8988T (cell line): ENCODE results near the gene E2F2.
A peak's percentile ranks its signal among the peaks of the same experiment; 100 is the strongest.
"Not testable (repeated sequence)": the region's sequence is repeated elsewhere in the genome, so short reads cannot be mapped to it uniquely, and the experiment has no call there.

Source experiments
- DNase-seq: peaks from one replicate; pipeline ENCODE4 v3.0.0; 2011

The E2F2 gene

DNA sequence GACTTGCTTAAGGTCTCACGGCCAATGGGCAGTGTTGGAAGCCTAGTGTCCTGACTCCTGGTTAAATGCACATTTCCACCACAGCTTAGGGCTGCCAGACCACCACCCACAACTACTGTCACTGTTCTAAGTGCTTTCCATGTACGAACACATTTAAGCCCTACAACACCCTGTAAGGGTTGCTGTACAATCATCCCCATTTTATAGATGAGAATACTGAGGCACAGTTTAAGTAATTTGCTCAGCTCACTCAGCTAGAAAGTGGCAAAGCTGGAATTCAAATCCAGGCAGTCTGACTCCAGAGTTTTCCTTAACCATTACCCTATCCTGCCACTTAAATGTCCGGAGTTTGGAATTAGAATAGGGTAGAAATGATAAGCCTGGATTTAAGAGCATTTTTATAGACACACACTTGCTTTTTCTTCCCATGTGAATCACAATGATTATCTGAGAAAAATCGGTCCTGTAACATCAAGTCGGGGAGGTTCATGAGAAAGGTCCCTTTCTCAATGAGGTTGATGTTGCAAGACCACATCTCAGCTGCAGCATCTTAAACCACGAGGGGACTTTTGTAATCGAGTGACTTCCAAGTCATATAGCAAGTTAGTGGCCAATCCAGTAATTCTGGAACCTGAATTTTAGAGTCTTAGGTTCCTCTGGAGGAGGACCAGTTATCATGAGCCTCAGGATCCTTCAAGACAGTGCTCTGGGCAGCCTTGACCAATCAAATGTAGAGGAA is 8.6 kb downstream of the E2F2 start:
- DNase-seq = no peak

DNA sequence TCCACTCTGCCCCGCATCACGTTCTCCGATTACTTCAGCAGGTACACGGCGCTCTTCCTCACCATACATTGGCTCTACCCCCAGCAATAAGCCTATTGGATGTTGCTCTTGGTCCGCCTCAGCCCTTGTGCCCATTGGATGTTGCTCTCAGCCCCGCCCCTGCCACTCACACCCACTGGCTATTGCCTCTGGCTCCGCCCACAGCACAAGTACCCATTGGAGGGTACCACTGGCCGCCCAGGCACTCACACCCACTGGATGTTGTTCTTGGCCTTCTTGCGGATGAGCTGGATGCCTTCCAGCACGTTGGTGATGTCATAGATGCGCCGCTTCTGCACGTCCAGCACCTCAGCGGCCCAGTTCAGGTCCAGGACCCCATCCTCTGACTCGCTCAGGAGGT is 9.4 kb downstream of the E2F2 start:
- DNase-seq = no peak

DNA sequence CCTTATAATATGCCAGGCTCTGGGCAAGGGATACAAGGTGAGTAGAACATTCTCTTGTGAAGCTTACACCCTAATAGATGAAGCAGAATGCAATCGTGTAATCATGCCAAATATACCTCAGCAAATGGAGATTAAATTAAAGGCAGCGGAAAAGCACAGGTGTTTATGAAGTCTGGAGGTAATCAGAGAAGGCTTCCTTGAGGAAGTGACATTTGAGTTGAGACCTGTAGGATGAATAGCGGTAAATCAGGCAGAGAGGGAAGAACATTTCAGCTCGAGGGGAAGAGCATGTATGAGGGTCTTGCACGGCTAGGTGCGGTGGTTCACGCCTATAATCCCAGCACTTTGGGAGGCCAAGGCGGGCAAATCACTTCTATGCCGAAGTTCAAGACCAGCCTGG is 13.5 kb downstream of the E2F2 start:
- DNase-seq = no peak

DNA sequence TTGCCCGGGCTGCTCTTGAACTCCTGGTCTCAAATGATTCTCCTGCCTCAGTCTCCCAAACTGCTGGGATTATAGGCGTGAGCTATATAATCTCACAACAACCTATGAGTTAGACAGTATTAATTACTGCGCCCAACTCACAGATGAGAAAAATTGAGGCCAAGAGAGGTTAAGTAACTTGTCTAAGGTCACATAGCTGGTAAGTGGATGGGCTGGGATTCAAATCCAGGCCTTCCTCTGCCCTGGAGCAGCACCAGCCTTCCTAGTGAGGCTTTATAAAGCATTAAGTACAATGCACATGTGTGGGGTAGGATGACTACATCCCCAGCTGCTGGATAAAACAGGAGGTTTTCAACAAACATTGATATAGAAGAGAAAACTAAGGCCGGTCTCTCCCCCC is 15.1 kb downstream of the E2F2 start:
- no peak for DNase-seq

DNA sequence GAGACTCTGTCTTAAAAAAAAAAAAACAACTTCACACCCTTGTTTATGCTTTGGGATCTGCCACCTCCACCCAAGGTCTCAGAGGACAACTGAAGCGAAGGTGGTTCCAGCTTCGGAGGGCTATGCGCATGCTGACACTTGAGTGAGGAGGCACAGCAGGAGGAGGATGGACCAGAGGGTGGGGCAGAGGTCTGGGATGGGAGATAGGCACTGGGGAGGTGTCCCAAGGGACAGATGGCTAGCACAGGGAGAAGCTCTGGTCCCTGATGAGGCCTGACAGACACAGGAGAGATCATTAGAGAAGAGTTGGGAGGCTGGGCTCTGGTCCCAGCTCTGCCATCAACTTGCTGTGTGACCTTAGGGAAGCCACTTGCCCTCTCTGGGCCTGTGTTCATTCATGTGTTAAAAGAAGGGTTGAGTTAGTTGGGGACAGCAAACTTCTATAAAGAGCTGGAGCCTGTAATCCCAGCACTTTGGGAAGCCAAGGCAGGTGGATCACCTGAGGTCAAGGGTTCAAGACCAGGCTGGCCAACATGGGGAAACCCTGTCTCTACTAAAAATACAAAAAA is 16.8 kb downstream of the E2F2 start:
- no peak for DNase-seq

DNA sequence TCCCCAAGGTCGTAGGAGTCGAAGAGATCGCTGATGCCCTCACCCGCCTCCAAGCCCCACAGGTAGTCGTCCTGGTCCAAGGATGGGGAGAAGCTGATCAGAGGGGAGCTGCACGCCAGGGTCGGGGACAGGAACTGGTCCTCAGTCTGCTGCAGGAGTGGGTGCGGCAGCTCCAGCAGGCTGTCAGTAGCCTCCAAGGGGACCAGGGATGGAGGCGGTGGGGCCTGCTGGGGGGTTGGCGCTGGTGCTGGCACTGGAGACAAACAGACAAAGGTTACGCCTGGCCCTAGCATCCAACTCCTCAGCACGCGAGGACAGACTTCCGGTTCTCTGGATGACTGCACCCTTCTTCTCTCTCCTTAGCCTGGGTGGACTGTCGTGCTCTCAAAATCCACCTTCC is 21.1 kb downstream of the E2F2 start:
- DNase-seq = no peak

DNA sequence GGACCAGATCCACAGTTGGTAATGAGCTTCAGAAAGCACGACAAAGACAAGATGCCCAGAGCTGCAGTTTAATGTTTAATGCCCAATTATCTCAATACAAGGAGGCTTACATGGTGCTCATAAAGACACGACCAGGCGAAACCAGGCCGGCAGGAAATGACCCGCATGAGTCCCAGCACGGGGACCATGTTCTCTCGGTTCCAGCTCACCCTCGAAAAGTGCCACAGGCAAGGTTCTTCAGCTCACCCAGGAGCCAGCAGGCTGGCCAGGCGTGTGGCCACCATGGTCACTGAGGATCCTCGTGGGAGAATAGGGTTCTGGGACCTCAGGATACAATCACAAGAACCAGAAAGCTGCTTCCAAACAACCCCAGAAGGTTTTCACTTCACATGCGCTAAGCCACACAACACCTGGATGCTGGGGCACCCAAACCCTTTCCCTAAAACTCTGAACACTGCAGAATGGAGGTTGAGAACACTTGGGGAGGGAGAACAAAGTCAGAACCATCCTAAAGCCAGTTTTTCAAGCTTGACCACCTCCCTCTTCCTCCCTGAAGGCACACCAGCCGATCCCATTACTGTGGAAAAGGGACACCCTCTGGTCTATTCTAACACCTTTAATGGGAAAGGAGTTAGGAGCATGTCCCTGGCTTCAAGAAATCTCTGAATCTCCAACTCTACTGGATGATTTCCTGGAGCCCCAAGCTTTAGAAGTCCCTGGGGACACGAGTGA is 24.5 kb downstream of the E2F2 start:
- DNase-seq = no peak

DNA sequence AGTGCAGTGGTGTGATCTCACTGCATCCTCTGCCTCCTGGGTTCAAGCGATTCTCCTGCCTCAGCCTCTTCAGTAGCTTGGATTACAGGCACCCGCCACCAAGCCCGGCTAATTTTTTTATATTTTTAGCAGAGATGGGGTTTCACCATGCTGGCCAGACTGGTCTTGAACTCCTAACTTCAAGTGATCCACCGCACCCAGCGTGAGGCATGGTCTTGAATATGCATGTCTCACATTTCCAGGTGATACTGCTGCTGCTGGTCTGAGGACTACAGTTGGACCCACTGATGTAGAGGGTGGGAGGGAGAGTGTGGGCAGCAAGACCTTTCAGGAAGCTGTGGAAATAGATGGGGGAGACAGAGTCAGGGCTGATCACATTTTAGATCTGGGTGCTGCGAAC is 25.2 kb downstream of the E2F2 start:
- no peak for DNase-seq

DNA sequence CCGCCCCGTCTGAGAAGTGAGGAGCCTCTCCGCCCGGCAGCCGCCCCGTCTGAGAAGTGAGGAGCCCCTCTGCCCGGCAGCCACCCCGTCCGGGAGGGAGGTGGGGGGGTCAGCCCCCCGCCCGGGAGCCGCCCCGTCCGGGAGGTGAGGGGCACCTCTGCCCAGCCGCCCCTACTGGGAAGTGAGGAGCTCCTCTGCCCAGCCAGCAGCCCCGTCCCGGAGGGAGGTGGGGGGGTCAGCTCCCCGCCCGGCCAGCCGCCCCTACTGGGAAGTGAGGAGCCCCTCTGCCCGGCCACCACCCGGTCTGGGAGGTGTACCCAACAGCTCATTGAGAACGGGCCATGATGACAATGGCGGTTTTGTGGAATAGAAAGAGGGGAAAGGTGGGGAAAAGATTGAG is 26.9 kb downstream of the E2F2 start:
- not testable (repeated sequence) for DNase-seq

DNA sequence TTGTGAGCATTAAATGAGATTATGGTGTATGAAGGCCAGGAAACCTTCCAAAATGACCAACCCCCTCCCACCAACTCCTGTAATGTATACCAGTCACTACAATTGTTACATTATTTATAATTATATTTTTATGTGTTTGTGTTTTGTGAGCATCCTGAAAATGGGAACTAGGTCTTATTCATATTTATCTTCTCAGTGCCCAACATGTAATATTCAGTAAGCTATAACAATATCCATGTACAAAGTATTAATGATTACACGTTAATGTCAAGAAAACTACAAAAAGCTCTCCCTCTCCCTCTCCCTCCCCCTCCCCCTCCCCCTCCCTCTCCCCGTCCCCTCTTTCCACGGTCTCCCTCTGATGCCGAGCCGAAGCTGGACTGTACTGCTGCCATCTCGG is 28.1 kb downstream of the E2F2 start:
- no peak for DNase-seq

DNA sequence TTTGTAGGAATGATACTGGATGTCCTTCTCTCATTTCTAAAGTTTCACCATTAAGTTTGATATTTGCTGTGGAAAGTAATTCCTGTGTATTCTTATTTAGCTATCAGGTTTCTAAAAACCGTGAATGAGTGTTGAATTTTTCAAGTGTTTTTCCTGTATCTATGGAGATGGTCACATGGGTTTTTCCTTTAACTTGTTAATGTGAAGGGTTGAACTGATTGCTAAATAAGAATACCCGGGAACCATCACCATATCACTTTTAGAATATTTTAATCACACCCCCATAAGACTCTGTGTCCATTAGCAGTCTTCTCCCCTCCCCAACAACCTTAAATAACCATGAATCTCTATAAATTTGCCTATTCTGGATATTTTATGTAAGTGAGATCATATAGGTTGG is 30.6 kb downstream of the E2F2 start:
- DNase-seq = no peak

DNA sequence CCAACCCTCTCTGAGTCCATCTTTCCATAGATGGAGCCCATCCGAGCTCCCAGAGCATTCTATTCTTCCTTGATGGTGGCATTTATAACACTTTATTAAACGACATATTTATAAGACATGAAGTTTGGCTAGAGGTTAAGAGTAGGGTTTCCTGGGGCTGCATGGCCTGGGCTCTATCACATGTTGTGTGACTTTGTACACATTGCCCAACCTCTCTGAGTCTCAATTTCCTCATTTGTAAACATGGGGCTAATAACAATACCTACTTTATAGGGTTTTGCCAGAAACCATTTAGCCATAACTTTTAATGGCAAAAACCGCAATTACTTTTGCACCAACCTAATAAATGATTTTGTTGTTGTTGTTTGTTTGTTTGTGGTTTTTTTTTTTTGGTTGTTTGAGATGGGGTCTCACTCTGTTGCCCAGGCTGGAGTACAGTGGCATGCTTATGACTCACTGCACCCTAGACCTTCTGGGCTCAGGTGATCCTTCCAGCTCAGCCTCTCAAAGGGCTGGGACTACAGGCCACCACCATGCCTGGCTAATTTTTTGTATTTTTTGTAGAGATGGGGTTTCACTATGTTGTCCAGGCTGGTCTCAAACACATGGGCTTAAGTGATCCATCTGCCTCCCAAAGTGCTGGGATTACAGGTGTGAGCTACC is 33.1 kb downstream of the E2F2 start:
- DNase-seq = no peak

DNA sequence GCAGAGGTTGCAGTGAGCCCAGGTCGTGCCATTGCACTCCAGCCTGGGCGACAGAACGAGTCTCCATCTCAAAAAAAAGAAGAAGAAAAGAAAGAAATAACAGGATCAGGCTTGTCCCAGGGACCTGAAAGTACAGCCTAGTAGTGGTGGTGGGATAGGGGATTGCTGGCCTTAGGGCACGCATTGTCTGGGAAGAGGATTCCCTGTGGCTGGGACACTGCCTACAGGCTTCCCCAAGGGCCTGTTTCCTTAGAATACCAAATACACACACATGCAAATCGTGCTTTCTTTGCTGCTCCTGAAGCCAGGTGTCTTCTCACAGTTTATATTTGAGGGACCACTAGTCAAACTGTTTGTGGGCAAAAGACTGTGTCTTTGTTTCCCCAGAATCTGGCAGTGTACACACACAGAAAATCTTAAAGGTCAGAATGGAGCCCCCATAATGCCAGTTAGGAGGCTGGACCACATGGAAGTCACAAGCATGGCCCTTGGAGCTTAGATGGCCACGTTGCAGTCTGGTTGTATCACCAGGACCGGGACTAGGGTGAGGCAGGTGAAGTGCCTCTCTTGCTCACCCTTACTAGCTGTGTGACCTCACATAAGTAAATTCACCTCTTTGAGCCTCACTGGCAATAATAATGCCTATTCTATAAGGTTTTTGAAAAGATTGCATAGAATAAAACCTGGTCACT is 34.4 kb downstream of the E2F2 start:
- no peak for DNase-seq

DNA sequence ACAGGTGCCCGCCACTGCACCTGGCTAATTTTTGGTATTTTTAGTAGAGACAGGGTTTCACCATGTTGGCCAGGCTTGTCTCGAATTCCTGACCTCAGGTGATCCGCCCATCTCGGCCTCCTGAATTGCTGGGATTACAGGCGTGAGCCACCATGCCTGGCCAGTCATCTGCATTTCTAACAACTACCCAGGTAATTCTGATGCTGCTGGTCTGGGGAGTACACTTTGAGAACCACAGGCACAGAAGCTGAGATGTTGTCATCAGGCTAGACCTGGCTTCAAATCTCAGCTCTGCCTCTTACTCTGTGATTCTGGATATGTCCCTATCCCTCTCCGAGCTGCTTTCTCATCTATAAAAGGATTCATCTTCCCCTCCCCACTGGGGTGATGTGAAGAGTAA is 36.2 kb downstream of the E2F2 start:
- not testable (repeated sequence) for DNase-seq

DNA sequence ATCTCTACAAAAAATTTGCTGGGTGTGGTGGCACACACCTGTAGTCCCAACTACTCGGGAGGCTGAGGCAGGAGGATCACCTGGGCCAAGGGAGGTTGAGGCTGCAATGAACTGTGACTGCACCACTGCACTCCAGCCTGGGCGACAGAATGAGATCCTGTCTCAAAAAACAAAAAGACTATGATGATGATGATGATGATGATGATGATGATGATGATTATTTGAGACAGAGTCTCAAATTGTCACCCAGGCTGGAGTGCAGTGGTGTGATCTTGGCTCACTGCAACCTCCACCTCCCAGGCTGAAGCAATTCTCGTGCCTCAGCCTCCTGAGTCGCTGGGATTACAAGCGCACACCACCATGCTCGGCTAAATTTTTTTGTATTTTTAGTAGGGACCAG is 38.3 kb downstream of the E2F2 start:
- not testable (repeated sequence) for DNase-seq

DNA sequence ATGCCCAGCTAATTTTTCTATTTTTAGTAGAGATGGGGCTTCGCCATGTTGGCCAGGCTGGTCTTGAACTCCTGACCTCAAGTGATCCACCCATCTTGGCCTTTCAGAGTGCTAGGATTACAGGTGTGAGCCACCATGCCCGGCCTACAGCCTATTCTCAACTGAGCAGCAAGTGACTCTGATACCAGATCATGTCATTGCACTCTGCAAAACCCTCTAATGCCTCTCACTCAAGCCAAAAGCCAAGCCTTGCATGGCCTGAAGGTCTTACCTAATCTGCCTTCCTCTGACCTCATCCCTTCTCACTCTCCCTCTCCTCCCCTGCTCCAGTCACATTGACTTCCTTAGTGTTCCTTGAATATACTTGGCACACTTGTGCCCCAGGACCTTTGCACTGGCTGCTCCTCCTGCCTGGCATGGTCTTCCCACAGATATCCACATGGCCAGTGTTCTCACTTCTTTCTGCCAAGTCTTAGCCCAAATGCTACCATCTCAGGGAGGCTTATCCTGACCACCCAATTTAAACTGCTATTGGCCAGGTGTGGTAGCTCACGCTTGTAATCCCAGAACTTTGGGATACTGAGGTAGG is 38.8 kb downstream of the E2F2 start:
- DNase-seq = no peak

DNA sequence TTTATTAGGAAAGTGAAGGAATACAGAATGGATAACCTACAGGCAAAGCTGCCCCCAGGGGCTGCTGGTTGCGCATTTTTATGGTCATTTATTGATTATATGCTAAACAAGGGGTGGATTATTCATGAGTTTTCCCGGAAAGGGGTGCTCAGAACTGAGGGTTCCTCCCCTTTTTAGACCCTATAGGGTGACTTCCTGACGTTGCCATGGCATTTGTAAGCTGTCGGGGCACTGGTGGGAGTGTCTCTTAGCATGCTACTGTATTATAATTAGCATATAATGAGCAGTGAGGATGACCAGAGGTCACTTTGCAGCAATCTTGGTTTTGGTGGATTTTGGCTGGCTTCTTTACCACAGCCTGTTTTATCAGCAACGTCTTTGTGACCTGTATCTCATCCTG is 41.2 kb downstream of the E2F2 start:
- no peak for DNase-seq

DNA sequence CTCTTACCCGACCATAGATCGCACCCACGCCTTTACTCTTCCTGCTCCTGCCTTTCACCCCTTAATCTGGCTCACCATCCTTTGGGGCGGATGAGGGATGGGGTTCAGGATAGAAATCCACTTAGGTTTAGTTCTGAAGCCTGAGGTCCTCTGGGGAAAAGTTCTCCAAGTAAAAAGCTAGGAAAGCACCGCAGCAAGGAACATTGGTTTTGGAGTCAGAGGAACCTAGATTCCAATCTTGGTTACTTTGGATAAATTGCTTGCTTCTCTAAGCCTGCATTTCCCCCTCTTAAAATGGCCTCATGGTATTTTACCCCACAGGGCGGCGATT is 46.1 kb downstream of the E2F2 start:
- no peak for DNase-seq

DNA sequence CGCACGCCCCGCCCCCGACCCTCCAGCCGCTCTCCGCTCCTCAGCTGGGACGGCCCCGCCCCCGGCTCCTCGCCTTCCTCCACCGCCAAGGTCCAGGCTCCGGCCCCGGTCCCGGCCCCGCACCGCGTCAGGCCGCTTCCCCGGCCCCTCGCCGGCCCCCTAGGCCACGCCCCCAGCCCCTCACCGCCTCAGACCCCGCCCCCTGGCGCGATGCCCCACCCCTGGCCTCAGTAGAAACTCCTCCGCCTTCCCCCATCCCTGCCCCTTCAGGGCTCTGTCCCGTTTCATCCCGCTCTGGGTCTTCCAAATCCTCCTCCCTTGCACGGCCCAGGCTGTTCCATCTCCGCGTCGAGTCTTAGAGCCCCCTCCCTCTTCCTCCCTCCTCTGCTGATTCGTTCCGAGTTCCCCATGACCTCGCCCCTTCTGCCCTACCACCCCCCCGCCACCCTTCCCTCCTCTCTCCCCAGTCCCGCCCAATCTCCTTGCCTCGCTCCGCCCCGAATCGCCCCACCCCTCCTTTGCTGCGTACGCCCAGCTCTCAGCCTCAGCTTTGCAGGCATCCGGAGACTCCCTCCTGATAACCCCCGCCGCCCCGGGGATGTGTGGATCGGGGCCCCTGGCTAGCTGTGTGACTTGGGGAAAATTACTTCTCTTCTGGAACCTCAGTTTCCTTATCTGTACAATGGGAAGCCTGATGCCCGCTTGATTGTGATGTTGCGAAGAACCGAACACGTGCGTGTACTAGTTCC is 46.6 kb downstream of the E2F2 start:
- peak; percentile 80 for DNase-seq

DNA sequence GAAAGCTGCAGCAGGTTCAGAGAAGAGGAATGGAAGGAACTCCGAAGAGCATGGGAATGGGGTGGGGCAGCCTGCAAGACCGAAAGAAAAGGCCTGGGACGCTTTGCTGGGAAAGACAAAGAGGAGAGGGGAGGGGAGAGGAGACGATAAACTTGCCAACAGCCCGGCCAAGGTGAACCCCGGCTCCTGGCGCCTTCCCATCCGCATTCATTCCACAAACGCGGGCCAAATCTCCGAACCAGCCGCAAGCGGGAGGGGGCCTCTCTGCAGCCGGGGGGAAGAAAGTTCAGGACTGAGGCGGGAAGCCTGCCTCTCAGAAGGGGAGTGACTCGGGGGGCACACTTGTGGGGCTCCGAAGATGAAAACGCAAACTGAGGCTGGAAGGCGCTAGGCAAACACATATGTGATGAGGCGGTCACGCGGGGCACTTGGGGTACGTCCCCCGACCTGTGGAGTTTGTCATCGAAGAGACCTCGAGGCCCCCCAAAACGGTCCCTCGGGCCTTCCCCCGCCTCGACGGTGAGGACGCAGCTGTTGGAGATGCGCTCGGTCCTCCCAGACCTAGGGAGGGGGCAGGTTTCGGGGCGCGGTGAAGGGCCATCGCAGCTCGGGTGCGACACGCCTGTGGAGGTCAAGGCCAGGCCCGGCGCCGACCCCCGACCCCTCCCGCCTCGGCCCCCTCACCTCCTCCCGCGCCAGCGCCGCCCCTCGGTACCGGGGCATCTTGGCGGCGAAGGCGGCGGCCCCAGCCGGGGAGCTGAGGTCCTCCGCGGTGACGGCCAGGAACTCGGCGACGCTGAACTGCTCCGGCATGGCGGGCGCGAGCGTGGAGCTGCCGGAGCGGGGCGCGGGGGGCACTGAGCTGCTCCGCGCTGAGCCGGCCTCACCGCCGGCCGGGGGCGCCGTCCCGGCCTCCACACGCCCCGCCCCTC is 47.4 kb downstream of the E2F2 start, which contains the start of gene ASAP3:
TSS of gene ASAP3 (minus strand) at position 859 of the 932 bp plus-strand sequence. CDS start at position 813, 46 bp downstream.
- DNase-seq = no peak

DNA sequence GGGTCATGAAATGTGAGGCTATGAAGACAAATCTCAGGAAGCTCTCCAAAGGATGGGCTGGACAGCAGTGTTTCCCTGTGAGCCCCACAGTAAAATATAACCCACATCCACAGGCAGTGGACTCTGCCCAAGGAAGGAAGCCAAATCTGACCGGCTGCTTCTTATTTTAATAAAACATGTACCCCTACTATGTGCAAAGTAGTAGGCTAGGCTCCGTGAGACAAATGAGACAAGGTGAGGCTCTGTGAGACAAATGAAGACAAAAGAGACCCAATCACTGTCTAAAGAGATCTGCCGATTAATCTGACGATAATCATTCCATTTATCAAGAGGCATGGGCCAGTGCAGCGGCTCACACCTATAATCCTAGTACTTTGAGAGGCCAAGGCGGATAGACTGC is 49.1 kb downstream of the E2F2 start:
- DNase-seq = no peak
